Bronchial epithelial cell (primary cell): ENCODE measurements around the gene KRT33B. TPM values are rescaled to one million over a fixed set of nuclear protein-coding genes. Genes with fewer than 3 reads are reported as not detected.

ENCODE experiments used
- DNase-seq: peaks from one replicate; pipeline ENCODE4 v3.0.0-alpha.2; 2010; ENCODE audit warnings: low read depth
- FAIRE-seq: peaks from 2 replicates; lab custom pipeline; 2011; peaks lifted over from hg19 to GRCh38; lab: Jason Lieb, UNC
- H3K27me3 ChIP-seq: 2 replicates; pipeline ENCODE4 v1.5.1; 2011; ENCODE audit warnings: low read length; ENCODE audit not compliant: control insufficient read depth, insufficient read depth
- H3K36me3 ChIP-seq: 2 replicates; pipeline ENCODE4 v1.5.1; 2011; ENCODE audit warnings: low read length; ENCODE audit not compliant: control insufficient read depth, insufficient read depth
- H3K4me3 ChIP-seq: 2 replicates; pipeline ENCODE4 v1.5.1; 2011; ENCODE audit warnings: mild to moderate bottlenecking, low read depth, low read length, control low read depth
- total RNA-seq: library from RNA; depleted of rRNA; stranded (reverse); fragments of >200 nt; gene quantifications from 2 replicates; pipeline ENCODE4 v1.2.1, GENCODE V29; 2014
- TF ChIP-seq, protein P1 (sequence below): IDR thresholded peaks from 2 replicates; pipeline ENCODE4 v1.5.1; 2011; ENCODE audit warnings: mild to moderate bottlenecking, moderate library complexity, low read length, control low read depth, inconsistent platforms; ENCODE audit not compliant: insufficient read depth, severe bottlenecking

KRT33B gene
- total RNA-seq: 0.79 and 1.7 TPM in 2 replicates

DNA sequence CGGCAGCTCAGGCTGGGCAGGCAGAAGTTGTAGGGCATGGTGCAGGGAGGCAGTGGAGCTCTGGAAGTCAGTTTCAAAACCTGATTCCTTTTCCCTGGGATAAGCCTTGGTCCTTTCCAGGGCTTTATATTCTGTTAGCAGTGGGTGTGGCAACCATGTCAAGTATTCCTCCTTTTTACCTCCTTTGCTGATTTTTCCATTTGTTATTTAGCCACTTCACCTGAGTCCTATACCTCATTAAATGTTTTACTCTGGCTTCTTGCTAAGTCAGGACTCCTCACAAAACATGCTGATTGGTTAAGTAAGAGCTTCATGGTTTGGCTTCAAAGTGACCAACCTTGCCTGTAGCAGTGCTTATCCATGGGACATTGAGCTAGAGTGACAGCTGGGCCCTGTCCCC is at the start of gene KRT33B:
KRT33B (minus strand) TSS at position 101 of the 400 bp plus-strand sequence; CDS start at position 38, 63 bp downstream.
- Histone ChIP-seq H3K36me3 (no peaks in the 10 kb centered on the region), H3K27me3 (no peaks in the 10 kb centered on the region), H3K4me3 (no peak within 1 kb of the TSS)
- TF ChIP-seq, protein P1, sequence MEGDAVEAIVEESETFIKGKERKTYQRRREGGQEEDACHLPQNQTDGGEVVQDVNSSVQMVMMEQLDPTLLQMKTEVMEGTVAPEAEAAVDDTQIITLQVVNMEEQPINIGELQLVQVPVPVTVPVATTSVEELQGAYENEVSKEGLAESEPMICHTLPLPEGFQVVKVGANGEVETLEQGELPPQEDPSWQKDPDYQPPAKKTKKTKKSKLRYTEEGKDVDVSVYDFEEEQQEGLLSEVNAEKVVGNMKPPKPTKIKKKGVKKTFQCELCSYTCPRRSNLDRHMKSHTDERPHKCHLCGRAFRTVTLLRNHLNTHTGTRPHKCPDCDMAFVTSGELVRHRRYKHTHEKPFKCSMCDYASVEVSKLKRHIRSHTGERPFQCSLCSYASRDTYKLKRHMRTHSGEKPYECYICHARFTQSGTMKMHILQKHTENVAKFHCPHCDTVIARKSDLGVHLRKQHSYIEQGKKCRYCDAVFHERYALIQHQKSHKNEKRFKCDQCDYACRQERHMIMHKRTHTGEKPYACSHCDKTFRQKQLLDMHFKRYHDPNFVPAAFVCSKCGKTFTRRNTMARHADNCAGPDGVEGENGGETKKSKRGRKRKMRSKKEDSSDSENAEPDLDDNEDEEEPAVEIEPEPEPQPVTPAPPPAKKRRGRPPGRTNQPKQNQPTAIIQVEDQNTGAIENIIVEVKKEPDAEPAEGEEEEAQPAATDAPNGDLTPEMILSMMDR: no peak
- no peak for FAIRE-seq
- DNase-seq: no peak

DNA sequence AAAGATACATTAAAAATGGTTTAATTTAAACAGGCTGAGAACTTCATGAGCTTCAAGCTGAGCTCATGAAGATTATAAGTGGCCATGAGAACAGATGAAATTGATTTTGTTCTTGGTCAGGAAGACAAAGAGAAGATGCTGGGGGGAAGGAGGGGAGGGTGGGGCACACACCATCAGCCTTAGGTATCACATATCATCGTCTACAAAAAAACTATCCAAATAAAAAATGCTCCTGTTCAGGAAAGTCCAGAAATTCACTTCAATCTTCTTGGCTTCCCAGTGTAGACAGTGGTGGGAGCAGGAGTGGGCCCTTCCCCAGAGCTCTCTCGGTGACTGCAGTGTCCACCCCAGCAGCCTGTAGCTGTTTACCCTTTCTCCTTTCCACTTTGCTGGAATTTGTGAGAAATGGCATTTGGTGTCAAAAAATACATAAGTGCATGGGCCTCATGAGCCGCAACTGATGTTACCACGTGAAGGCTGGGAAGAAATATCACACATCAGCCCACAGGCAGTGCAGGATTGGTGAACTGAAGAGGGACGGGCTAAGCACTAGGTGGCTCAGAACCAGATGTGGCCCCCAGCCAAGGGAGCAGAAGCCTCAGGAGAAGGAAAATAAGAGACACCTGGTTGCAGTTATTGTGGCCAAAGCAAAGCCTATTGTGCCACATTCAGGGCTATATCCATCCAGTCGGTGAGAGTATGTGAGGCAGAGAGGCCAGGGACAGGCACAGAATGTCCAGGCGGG is 48.7 kb upstream of the KRT33B start:
- DNase-seq: no peak
- TF ChIP-seq, protein P1: no peak
- peak; percentile 66 for FAIRE-seq
- no peak overlapping the region for H3K4me3 ChIP-seq
- H3K27me3 ChIP-seq: no peaks in the 10 kb centered on the region
- no peaks in the 10 kb centered on the region for H3K36me3 ChIP-seq

DNA sequence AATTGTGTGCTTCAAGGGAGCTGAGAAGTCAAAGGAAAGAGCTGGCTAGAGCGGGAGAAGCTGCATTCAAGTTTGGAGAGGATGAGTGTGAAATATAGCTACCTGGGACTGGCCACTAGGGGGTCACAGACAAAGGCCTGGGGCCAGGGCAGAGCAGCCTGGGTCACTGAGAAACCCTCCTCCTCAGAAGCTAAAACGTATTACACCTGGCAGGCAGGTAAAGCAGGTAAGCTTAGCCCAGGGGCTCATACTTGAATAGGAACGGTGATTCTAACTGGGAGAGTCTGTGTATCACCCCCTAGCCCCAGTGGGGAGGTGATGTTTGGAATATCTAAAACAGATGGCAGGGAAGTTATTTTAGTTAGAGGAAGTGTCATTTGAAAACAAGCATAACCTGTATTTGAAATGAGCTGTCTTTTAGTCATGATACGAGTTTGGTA is 48.0 kb upstream of the KRT33B start:
- Histone ChIP-seq H3K36me3 (no peaks in the 10 kb centered on the region), H3K4me3 (no peak overlapping the region), H3K27me3 (no peaks in the 10 kb centered on the region)
- FAIRE-seq (no peak), DNase-seq (peak; percentile 91)
- TF ChIP-seq, protein P1: peak; percentile 74

DNA sequence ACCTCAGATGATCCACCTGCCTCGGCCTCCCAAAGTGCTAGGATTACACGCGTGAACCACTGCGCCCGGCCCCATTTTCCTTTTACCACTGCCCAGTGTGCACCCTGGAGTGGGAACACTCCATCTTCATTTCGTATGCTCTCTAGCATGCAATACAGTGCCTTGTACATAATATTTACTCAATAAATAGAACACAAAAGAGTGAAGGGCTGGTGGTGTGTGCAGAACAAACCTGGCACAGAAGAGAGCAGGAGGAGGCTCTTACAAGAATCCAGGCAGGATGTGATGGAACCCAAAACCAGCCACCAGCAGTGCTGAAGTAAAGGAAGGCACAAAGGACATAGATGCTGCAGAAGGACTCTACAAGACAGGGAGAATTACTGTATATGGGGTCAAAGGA is 47.5 kb upstream of the KRT33B start:
- H3K36me3 ChIP-seq: no peaks in the 10 kb centered on the region
- FAIRE-seq (no peak), DNase-seq (no peak)
- H3K27me3 ChIP-seq: no peaks in the 10 kb centered on the region
- H3K4me3 ChIP-seq: no peak overlapping the region
- TF ChIP-seq, protein P1: no peak

DNA sequence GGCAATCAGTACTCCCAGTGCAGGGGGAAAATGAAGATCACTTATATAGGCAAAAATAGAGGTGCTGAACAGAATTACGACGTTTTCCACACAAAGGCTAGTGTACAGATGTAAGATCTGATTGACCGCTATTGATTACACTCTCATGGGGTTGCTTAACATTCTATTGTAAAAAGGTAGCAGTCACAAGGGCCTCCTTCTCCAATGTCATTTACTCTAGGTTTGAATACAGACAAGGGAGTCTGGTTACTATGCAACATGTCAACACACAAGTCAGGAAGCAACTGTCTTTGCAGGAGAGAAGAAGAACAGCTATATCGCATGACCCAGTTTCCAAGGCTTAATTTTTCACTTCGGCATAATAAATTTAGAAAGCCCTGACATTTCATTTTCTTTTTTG is 46.9 kb upstream of the KRT33B start:
- Histone ChIP-seq H3K36me3 (no peaks in the 10 kb centered on the region), H3K27me3 (no peaks in the 10 kb centered on the region), H3K4me3 (no peak overlapping the region)
- DNase-seq: no peak
- TF ChIP-seq, protein P1: no peak
- no peak for FAIRE-seq
